ENCODE results near the gene COG5. TPM values are rescaled to one million over a fixed set of nuclear protein-coding genes. Genes with fewer than 3 reads are reported as not detected.

COG5 gene
- total RNA-seq, 1 experiment from 2014 or later, result 20.2 TPM

DNA sequence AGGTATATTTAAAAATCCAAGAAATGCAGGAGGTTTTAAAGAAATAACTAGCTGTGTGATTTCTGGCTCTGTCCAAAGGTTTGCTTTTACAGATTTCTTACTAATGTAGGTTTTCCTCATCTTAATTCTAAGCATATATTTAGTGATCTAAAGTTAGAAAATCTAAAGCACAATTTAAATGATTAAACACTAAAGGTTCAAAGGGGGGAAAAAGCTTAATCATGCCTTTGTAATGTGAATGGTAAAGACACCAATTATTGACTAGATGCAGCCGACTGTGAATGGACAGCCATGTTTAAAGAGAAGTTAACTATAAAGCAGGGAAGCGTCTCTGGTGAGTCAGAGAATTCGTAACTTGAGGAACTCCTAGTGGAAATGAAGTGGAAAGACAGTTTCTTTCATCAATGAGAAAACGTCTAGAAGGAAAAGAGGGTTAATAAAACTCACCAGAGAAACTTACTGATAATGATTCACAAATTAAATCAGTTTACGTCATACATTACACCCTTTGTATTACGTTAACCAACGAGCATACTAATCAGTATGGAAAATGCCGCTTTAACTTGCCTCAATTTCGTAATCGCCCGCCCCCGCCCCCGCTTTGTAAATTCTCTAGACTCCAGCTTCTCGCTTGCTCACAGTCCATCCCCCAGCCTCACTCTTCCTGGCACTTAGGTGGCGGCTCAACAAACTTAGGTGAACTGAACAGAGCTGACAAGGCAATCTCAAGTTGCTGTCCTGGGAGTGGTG, 396.1 kb downstream of the COG5 start:
- H2AK5ac ChIP-seq (ENCODE audit: insufficient read length, low read length), result peak overlapping the region; percentile 44
- no peak overlapping the region for H2BK120ac ChIP-seq (ENCODE audit: low read depth, low read length, poor library complexity, severe bottlenecking)
- H3K14ac ChIP-seq (ENCODE audit: insufficient read depth, low read length), result peak overlapping the region; percentile 94
- H3K27me3 Mint-ChIP-seq (ENCODE audit: low read depth), result no peaks in the 10 kb centered on the region; the same call in 1 of the 2 replicates
- H3K56ac ChIP-seq (ENCODE audit: insufficient read length, low read depth, low read length), result peak overlapping the region; percentile 74
- H3K27ac Mint-ChIP-seq, result peak overlapping the region; percentile 99 to 100 (median 100)
- H3K23me2 ChIP-seq (ENCODE audit: insufficient read length, low read depth, low read length, poor library complexity, severe bottlenecking), result peaks cover 5% of the 10 kb centered on the region
- H3K4ac ChIP-seq (ENCODE audit: low read depth, low read length), result no peak overlapping the region
- DNase-seq, result no peak
- no peak overlapping the region for H4K91ac ChIP-seq (ENCODE audit: insufficient read length, low read depth, low read length)
- H4K5ac ChIP-seq (ENCODE audit: insufficient read length, low read depth, low read length), result peak overlapping the region; percentile 91
- H3K4me3 Mint-ChIP-seq, result peak overlapping the region; percentile 95 to 96
- H2BK5ac ChIP-seq (ENCODE audit: insufficient read length, low read length), result peak overlapping the region; percentile 55
- no peaks in the 10 kb centered on the region for H3K27me3 ChIP-seq (ENCODE audit: insufficient read depth, low read length)
- peak overlapping the region; percentile 88 for H3K18ac ChIP-seq (ENCODE audit: insufficient read length, low read depth, low read length)
- WGBS (ENCODE audit: extremely low coverage, insufficient read length, low lambda C conversion rate), result no CpG with 5 or more reads among the region's 15 CpGs
- peaks cover 0 to 3% of the 10 kb centered on the region in 2 experiments; a peak in 2 of 5 replicates for H3K9me3 Mint-ChIP-seq
- peaks cover 3% of the 10 kb centered on the region; the same call in 1 of the 2 replicates for H3K79me2 ChIP-seq (ENCODE audit: insufficient read depth, low read length)
- peak overlapping the region; percentile 97 for H3K27ac ChIP-seq (ENCODE audit: insufficient read length, low read depth, low read length)
- H2AFZ ChIP-seq (ENCODE audit: low read length), result peak overlapping the region; percentile 93
- no peaks in the 10 kb centered on the region for H3K4me1 ChIP-seq (ENCODE audit: insufficient read depth, low read length)
- TF ChIP-seq CTCF (conservative IDR thresholded peaks at IDR 0.05), result peak; percentile 63
- peak overlapping the region; percentile 91 for H2BK12ac ChIP-seq (ENCODE audit: insufficient read length, low read depth, low read length)
- peak overlapping the region; percentile 97 for H3K9ac ChIP-seq (ENCODE audit: extremely low read depth, insufficient read length, low read length)
- peak overlapping the region; percentile 95 for H4K8ac ChIP-seq (replicated peaks; ENCODE audit: insufficient read length, low read depth, low read length)
- H3T11ph ChIP-seq (ENCODE audit: low read length), result no peak overlapping the region
- no peak overlapping the region for H3K23ac ChIP-seq (ENCODE audit: insufficient read length, low read depth, low read length)
- no peaks in the 10 kb centered on the region for H3K9me3 ChIP-seq (ENCODE audit: control insufficient read depth, low read depth, low read length)
- no peak overlapping the region for H2BK15ac ChIP-seq (ENCODE audit: low read depth, low read length)
- no peaks in the 10 kb centered on the region for H3K79me1 ChIP-seq (ENCODE audit: insufficient read depth, low read depth, low read length, poor library complexity, severe bottlenecking)
- peaks cover 24 to 27% of the 10 kb centered on the region in 2 experiments for H3K4me1 Mint-ChIP-seq
- H3K4me2 ChIP-seq (ENCODE audit: insufficient read depth, insufficient read length, low read length), result peak overlapping the region; percentile 97
- H3K36me3 Mint-ChIP-seq (ENCODE audit: insufficient read depth in 1 of 3, low read depth in 3 of 3), result peaks cover 0 to 5% (median 4%) of the 10 kb centered on the region in 3 experiments; a peak in 2 of 7 replicates
- no peak overlapping the region for H2BK20ac ChIP-seq (ENCODE audit: low read depth, low read length, poor library complexity, severe bottlenecking)
- no peaks in the 10 kb centered on the region for H4K20me1 ChIP-seq (ENCODE audit: control insufficient read depth, insufficient read depth, insufficient read length)

All from H9 (cell line).